ENCODE measurements around the gene MADCAM1.
A peak's percentile ranks its signal among the peaks of the same experiment; 100 is the strongest.

Gene MADCAM1

GRCh38 chr19:483332-484072 is 12.8 kb upstream of the MADCAM1 start:
- no peaks in the 10 kb centered on the region for H3K79me2 ChIP-seq (ENCODE audit: control insufficient read depth, insufficient read depth, low read length)
- no peak overlapping the region for H3K4ac ChIP-seq (ENCODE audit: low read depth, low read length)
- H3K4me1 ChIP-seq (ENCODE audit: control insufficient read depth, low read depth, low read length) = no peaks in the 10 kb centered on the region
- no peak overlapping the region for H3K18ac ChIP-seq (ENCODE audit: low read length)
- WGBS (ENCODE audit: extremely low coverage, insufficient coverage, low lambda C conversion rate) = no CpG with 5 or more reads among the region's 21 CpGs
- no peak overlapping the region for H3K4me2 ChIP-seq (ENCODE audit: low read length)
- no peak for DNase-seq
- H2BK120ac ChIP-seq (ENCODE audit: low read depth, low read length) = no peak overlapping the region
- no peak overlapping the region for H3K27ac ChIP-seq (ENCODE audit: low read depth, low read length)
- H2BK15ac ChIP-seq (replicated peaks; ENCODE audit: low read depth) = no peak overlapping the region
- H3K4me3 ChIP-seq (ENCODE audit: low read length) = no peak overlapping the region
- H3K79me1 ChIP-seq (ENCODE audit: low read length) = no peaks in the 10 kb centered on the region
- H3K27me3 ChIP-seq (ENCODE audit: insufficient read depth, low read length, poor library complexity) = no peaks in the 10 kb centered on the region
- H3K36me3 ChIP-seq (ENCODE audit: control insufficient read depth, insufficient read depth, low read length) = no peaks in the 10 kb centered on the region
- no peak overlapping the region for H4K5ac ChIP-seq (ENCODE audit: low read length)
- no peak overlapping the region for H3K23ac ChIP-seq (ENCODE audit: low read length)
- no peak overlapping the region for H2BK5ac ChIP-seq (ENCODE audit: low read length)
- no peak overlapping the region for H3K9ac ChIP-seq (ENCODE audit: low read length)
- no peak overlapping the region for H3K56ac ChIP-seq (ENCODE audit: low read length)
- no peak overlapping the region for H2AK5ac ChIP-seq (ENCODE audit: low read length)
- no peak overlapping the region for H4K8ac ChIP-seq (ENCODE audit: low read depth, low read length)

DNA sequence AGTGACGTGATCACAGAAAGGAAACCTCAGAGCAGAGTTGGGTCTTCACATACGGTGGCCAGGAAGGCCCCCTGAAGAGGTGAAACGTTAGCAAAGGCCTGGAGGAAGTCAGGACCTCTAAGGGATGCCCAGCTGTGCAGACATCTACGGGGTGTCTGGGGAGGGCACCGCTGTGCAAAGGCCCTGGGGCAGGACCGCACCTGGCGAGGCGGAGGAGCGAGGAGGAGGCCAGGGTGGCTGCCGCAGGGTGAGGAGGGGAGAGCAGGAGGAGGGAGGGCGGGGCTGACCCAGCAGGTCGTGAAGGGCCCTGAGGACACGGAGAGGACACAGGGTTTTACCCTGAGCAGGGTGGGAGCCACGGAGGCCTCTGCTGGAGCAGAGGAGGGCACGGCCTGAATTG is 11.8 kb upstream of the MADCAM1 start:
- no peak overlapping the region for H2BK5ac ChIP-seq (ENCODE audit: low read length)
- no CpG with 5 or more reads among the region's 15 CpGs for WGBS (ENCODE audit: extremely low coverage, insufficient coverage, low lambda C conversion rate)
- H3K9ac ChIP-seq (ENCODE audit: low read length) = no peak overlapping the region
- no peak overlapping the region for H3K4me3 ChIP-seq (ENCODE audit: low read length)
- DNase-seq = no peak
- no peak overlapping the region for H3K4ac ChIP-seq (ENCODE audit: low read depth, low read length)
- H2BK15ac ChIP-seq (replicated peaks; ENCODE audit: low read depth) = no peak overlapping the region
- no peaks in the 10 kb centered on the region for H3K36me3 ChIP-seq (ENCODE audit: control insufficient read depth, insufficient read depth, low read length)
- H2BK120ac ChIP-seq (ENCODE audit: low read depth, low read length) = no peak overlapping the region
- no peaks in the 10 kb centered on the region for H3K4me1 ChIP-seq (ENCODE audit: control insufficient read depth, low read depth, low read length)
- no peak overlapping the region for H3K23ac ChIP-seq (ENCODE audit: low read length)
- H3K27me3 ChIP-seq (ENCODE audit: insufficient read depth, low read length, poor library complexity) = no peaks in the 10 kb centered on the region
- no peaks in the 10 kb centered on the region for H3K79me1 ChIP-seq (ENCODE audit: low read length)
- no peak overlapping the region for H3K18ac ChIP-seq (ENCODE audit: low read length)
- no peak overlapping the region for H2AK5ac ChIP-seq (ENCODE audit: low read length)
- no peak overlapping the region for H4K8ac ChIP-seq (ENCODE audit: low read depth, low read length)
- H4K5ac ChIP-seq (ENCODE audit: low read length) = no peak overlapping the region
- no peak overlapping the region for H3K27ac ChIP-seq (ENCODE audit: low read depth, low read length)
- H3K4me2 ChIP-seq (ENCODE audit: low read length) = no peak overlapping the region
- H3K79me2 ChIP-seq (ENCODE audit: control insufficient read depth, insufficient read depth, low read length) = no peaks in the 10 kb centered on the region
- H3K56ac ChIP-seq (ENCODE audit: low read length) = no peak overlapping the region

DNA sequence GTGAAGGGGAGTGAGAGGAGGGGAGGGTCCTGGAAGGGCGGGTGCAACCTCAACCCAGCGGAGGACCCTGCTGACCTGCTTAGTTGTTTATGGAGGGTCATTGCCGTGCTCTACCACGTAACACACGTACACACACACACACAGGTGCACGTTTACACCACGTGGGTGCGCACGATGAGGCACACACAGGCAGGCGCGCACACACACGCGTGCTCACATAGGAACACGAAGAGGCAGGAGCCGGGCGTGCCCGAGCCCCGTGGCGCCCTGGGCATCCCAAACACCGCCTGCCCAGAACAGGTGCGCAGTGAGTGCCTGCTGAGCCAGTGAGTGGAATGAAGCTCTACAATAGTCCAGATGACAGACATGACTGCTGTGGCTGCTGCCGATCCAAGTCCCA is 11.2 kb upstream of the MADCAM1 start:
- Histone ChIP-seq H3K79me2 (ENCODE audit: control insufficient read depth, insufficient read depth, low read length) (no peaks in the 10 kb centered on the region), H2BK15ac (replicated peaks; ENCODE audit: low read depth) (no peak overlapping the region), H2AK5ac (ENCODE audit: low read length) (no peak overlapping the region), H3K79me1 (ENCODE audit: low read length) (no peaks in the 10 kb centered on the region), H3K56ac (ENCODE audit: low read length) (peak overlapping the region; percentile 25), H4K5ac (ENCODE audit: low read length) (no peak overlapping the region), H3K18ac (ENCODE audit: low read length) (no peak overlapping the region), H3K4me2 (ENCODE audit: low read length) (no peak overlapping the region), H3K27me3 (ENCODE audit: insufficient read depth, low read length, poor library complexity) (no peaks in the 10 kb centered on the region), H3K4me3 (ENCODE audit: low read length) (no peak overlapping the region), H3K27ac (ENCODE audit: low read depth, low read length) (no peak overlapping the region), H2BK120ac (ENCODE audit: low read depth, low read length) (no peak overlapping the region), H3K9ac (ENCODE audit: low read length) (no peak overlapping the region), H4K8ac (ENCODE audit: low read depth, low read length) (no peak overlapping the region), H3K4ac (ENCODE audit: low read depth, low read length) (no peak overlapping the region), H3K36me3 (ENCODE audit: control insufficient read depth, insufficient read depth, low read length) (no peaks in the 10 kb centered on the region), H3K4me1 (ENCODE audit: control insufficient read depth, low read depth, low read length) (no peaks in the 10 kb centered on the region), H2BK5ac (ENCODE audit: low read length) (no peak overlapping the region), H3K23ac (ENCODE audit: low read length) (no peak overlapping the region)
- no CpG with 5 or more reads among the region's 22 CpGs for WGBS (ENCODE audit: extremely low coverage, insufficient coverage, low lambda C conversion rate)
- DNase-seq = no peak

DNA sequence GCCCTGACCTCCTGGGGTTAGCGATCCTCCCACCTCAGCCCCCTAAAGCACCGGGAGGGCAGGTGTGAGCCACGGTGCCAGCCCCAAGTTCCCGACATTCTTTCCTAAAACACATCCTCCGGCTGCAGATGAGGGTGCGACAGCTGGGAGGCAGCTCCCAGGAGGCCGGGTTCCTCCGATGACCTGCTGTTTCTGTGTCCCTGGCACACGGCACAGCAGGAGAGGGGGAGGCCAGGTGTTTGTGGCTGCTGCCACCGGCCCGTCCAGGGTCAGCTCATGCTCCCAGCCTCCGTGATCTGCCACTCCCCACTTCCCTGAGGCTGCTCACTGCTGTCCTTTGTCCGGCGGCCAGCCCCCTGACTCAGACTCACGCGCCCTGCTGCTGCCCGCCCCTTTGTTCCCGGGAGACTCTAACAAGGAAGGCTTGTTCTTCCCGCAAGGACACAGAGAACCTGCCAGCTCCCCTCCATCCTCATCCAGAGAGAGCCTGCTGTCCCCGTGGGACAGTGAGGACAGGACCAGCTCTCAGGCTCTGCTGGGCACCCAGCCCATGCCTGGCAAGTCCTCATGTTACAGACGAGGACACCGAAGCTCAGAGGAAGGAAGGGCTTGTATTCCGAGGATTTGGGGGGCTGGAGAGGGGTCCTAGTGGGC is 10.6 kb upstream of the MADCAM1 start:
- Histone ChIP-seq H3K23ac (ENCODE audit: low read length) (no peak overlapping the region), H2BK15ac (replicated peaks; ENCODE audit: low read depth) (no peak overlapping the region), H4K5ac (ENCODE audit: low read length) (no peak overlapping the region), H3K56ac (ENCODE audit: low read length) (peak overlapping the region; percentile 44), H3K4me3 (ENCODE audit: low read length) (no peak overlapping the region), H4K8ac (ENCODE audit: low read depth, low read length) (no peak overlapping the region), H3K18ac (ENCODE audit: low read length) (no peak overlapping the region), H3K4ac (ENCODE audit: low read depth, low read length) (no peak overlapping the region), H3K79me1 (ENCODE audit: low read length) (no peaks in the 10 kb centered on the region), H3K27me3 (ENCODE audit: insufficient read depth, low read length, poor library complexity) (no peaks in the 10 kb centered on the region), H2BK5ac (ENCODE audit: low read length) (no peak overlapping the region), H3K36me3 (ENCODE audit: control insufficient read depth, insufficient read depth, low read length) (no peaks in the 10 kb centered on the region), H3K79me2 (ENCODE audit: control insufficient read depth, insufficient read depth, low read length) (no peaks in the 10 kb centered on the region), H3K4me2 (ENCODE audit: low read length) (no peak overlapping the region), H2AK5ac (ENCODE audit: low read length) (no peak overlapping the region), H3K4me1 (ENCODE audit: control insufficient read depth, low read depth, low read length) (no peaks in the 10 kb centered on the region), H2BK120ac (ENCODE audit: low read depth, low read length) (no peak overlapping the region), H3K27ac (ENCODE audit: low read depth, low read length) (no peak overlapping the region), H3K9ac (ENCODE audit: low read length) (peak overlapping the region; percentile 32)
- DNase-seq = no peak
- WGBS (ENCODE audit: extremely low coverage, insufficient coverage, low lambda C conversion rate) = no CpG with 5 or more reads among the region's 23 CpGs

DNA sequence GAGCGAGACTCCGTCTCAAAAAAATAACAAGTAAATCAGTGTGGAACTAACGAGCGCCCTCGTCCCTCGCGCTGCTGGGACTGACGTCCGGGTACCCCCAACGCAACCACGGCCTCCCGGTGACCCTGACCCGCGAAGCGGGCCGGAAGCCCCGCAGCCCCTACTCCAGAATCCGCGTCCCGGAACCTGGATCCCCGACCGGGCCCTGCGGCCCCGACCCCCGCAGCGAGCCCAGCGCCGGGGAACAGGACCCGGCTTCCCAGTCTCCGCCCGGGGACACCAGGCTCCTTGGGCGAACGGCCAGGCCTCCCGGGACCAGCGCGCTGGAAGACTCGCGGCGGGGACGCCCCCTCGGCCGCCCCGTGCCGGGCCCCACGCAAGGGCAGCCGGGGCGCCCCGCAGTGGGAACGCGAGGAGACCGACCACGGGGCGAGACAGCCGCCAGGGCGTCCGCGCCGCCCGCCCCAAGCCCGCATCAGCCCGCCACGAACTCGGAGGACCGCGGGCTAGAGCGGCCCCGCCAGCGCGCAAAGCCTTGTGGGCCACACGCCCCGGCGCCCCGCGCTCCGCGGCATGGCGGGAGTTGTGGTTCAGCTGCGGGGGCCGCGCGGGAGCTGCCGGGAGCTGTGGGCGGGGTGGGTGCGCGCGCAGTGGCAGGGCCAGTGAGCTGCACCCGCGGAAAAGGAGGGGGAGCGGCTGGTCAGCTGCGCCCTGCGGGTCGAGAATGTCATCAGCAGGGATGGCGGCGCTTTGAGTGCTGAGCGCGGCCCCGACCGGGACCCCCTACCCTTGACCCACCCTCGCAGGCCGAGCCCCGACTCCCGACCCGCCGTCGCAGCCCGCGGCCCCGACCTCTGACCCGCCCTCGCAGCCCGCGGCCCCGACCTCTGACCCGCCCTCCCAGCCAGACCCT is 7.5 kb upstream of the MADCAM1 start:
- Histone ChIP-seq H4K8ac (ENCODE audit: low read depth, low read length) (peak overlapping the region; percentile 68), H3K56ac (ENCODE audit: low read length) (peak overlapping the region; percentile 91), H2AK5ac (ENCODE audit: low read length) (no peak overlapping the region), H3K4me3 (ENCODE audit: low read length) (peak overlapping the region; percentile 82), H3K4me1 (ENCODE audit: control insufficient read depth, low read depth, low read length) (no peaks in the 10 kb centered on the region), H2BK120ac (ENCODE audit: low read depth, low read length) (no peak overlapping the region), H3K36me3 (ENCODE audit: control insufficient read depth, insufficient read depth, low read length) (no peaks in the 10 kb centered on the region), H3K79me1 (ENCODE audit: low read length) (no peaks in the 10 kb centered on the region), H3K4ac (ENCODE audit: low read depth, low read length) (peak overlapping the region; percentile 92), H2BK5ac (ENCODE audit: low read length) (peak overlapping the region; percentile 50), H3K4me2 (ENCODE audit: low read length) (peak overlapping the region; percentile 59), H3K18ac (ENCODE audit: low read length) (peak overlapping the region; percentile 96), H3K27me3 (ENCODE audit: insufficient read depth, low read length, poor library complexity) (no peaks in the 10 kb centered on the region), H3K9ac (ENCODE audit: low read length) (peak overlapping the region; percentile 94), H2BK15ac (replicated peaks; ENCODE audit: low read depth) (no peak overlapping the region), H3K23ac (ENCODE audit: low read length) (no peak overlapping the region), H3K79me2 (ENCODE audit: control insufficient read depth, insufficient read depth, low read length) (no peaks in the 10 kb centered on the region), H4K5ac (ENCODE audit: low read length) (no peak overlapping the region), H3K27ac (ENCODE audit: low read depth, low read length) (peak overlapping the region; percentile 92)
- peak; percentile 95 for DNase-seq
- no CpG with 5 or more reads among the region's 114 CpGs for WGBS (ENCODE audit: extremely low coverage, insufficient coverage, low lambda C conversion rate)

All from mesendoderm (in vitro differentiated cells).